MM.1S (cell line): Measurements from ENCODE around the gene DENND5B.

Source experiments
- CTCF ChIP-seq: fragments of 300-600 bp; sonication (generic); IDR thresholded peaks from 2 replicates; pipeline ENCODE4 v1.5.1; 2016; ENCODE audit warnings: antibody characterized with exemption, low read length, mixed read lengths
- EZH2phosphoT487 ChIP-seq: fragments of 300-600 bp; sonication (generic); IDR thresholded peaks from 2 replicates; pipeline ENCODE4 v1.6.1; 2018; ENCODE audit warnings: antibody characterized with exemption, low read length

- TF ChIP-seq CTCF (no peak), EZH2phosphoT487 (no peak)
These were observed 199.9 kb downstream of the DENND5B start for GRCh38 chr12:31390991-31391390.
